WTC11 (cell line): ENCODE data around the gene GIMAP2. TPM values are rescaled to one million over a fixed set of nuclear protein-coding genes. Genes with fewer than 3 reads are reported as not detected.

Experiments
- ATAC-seq: fragments of 200-7000 bp; cut with Tn5 transposase; 2 replicates; pipeline ENCODE4 v1.10.0; 2021; ENCODE audit warnings: mild to moderate bottlenecking, moderate library complexity
- CTCF ChIA-PET: fragments of 300-600 bp; sonication (Branson Sonifier 250); formaldehyde crosslinking; loops from one replicate; lab custom pipeline; 2021; ENCODE audit warnings: antibody characterized with exemption; lab: Charles Lee
- POLR2A ChIA-PET: fragments of 350-600 bp; sonication (Branson Sonifier 250); formaldehyde crosslinking; loops from one replicate; lab custom pipeline; 2021; ENCODE audit warnings: antibody characterized with exemption; lab: Charles Lee
- DNase-seq: peaks from one replicate; pipeline ENCODE4 v3.0.0; 2021; ENCODE audit warnings: low spot score
- H3K27ac Mint-ChIP-seq: 2 replicates; pipeline ENCODE4 v1.8.0; 2021; ENCODE audit warnings: mixed read lengths
- H3K27me3 Mint-ChIP-seq: 2 replicates; pipeline ENCODE4 v1.8.0; 2021; ENCODE audit warnings: low read depth, mild to moderate bottlenecking, moderate library complexity, mixed read lengths
- H3K36me3 Mint-ChIP-seq: 2 replicates; pipeline ENCODE4 v1.8.0; 2021; ENCODE audit warnings: mixed read lengths
- H3K4me1 Mint-ChIP-seq: 2 replicates; pipeline ENCODE4 v1.8.0; 2022; ENCODE audit warnings: mixed read lengths
- H3K4me3 Mint-ChIP-seq: 2 replicates; pipeline ENCODE4 v1.8.0; 2021; ENCODE audit warnings: mild to moderate bottlenecking, moderate library complexity, mixed read lengths
- H3K9me3 Mint-ChIP-seq: 2 replicates; pipeline ENCODE4 v1.8.0; 2021; ENCODE audit warnings: mixed read lengths
- CREM ChIP-seq: sonication (generic); formaldehyde crosslinking; IDR thresholded peaks from 2 replicates; pipeline ENCODE4 v1.8.1; 2022; ENCODE audit warnings: mild to moderate bottlenecking, missing genetic modification reagents, moderate library complexity
- ELF4 ChIP-seq: sonication (generic); formaldehyde crosslinking; IDR thresholded peaks from 2 replicates; pipeline ENCODE4 v1.8.1; 2022; ENCODE audit warnings: low read depth, mild to moderate bottlenecking, moderate library complexity, missing genetic modification reagents
- GTF2I ChIP-seq: fragments of 250-450 bp; sonication (Bioruptor Pico); conservative IDR thresholded peaks from 2 replicates; pipeline ENCODE4 v1.4.0; 2021; ENCODE audit warnings: mild to moderate bottlenecking
- IRF2 ChIP-seq: sonication (generic); formaldehyde crosslinking; IDR thresholded peaks from 2 replicates; pipeline ENCODE4 v1.8.0; 2022; ENCODE audit warnings: low read depth, missing genetic modification reagents, borderline replicate concordance
- JAZF1 ChIP-seq: fragments of 250-450 bp; sonication (Bioruptor Pico); IDR thresholded peaks from 2 replicates; pipeline ENCODE4 v1.9.0; 2021; ENCODE audit warnings: moderate library complexity, mild to moderate bottlenecking, inconsistent platforms
- KAT7 ChIP-seq: sonication (generic); formaldehyde crosslinking; IDR thresholded peaks from 2 replicates; pipeline ENCODE4 v1.8.1; 2023; ENCODE audit warnings: missing genetic modification reagents, mild to moderate bottlenecking, borderline replicate concordance
- RELA ChIP-seq: sonication (generic); formaldehyde crosslinking; IDR thresholded peaks from 2 replicates; pipeline ENCODE4 v1.8.1; 2022; ENCODE audit warnings: missing genetic modification reagents, mild to moderate bottlenecking, borderline replicate concordance
- RORB ChIP-seq: fragments of 250-450 bp; sonication (Bioruptor Pico); IDR thresholded peaks from 2 replicates; pipeline ENCODE4 v1.9.0; 2021; ENCODE audit warnings: mild to moderate bottlenecking
- SMAD4 ChIP-seq: sonication (generic); formaldehyde crosslinking; IDR thresholded peaks from 2 replicates; pipeline ENCODE4 v1.8.0; 2022; ENCODE audit warnings: mild to moderate bottlenecking, missing genetic modification reagents
- TCF7 ChIP-seq: sonication (generic); formaldehyde crosslinking; IDR thresholded peaks from 2 replicates; pipeline ENCODE4 v1.8.0; 2022; ENCODE audit warnings: mild to moderate bottlenecking, low read depth, missing genetic modification reagents, moderate library complexity
- TP53 ChIP-seq: sonication (generic); formaldehyde crosslinking; IDR thresholded peaks from 2 replicates; pipeline ENCODE4 v1.8.1; 2023; ENCODE audit warnings: mild to moderate bottlenecking, missing genetic modification reagents
- ZNF396 ChIP-seq: fragments of 250-450 bp; sonication (Bioruptor Pico); IDR thresholded peaks from 2 replicates; pipeline ENCODE4 v1.8.0; 2021; ENCODE audit warnings: mild to moderate bottlenecking, moderate library complexity, borderline replicate concordance
- ZNF671 ChIP-seq: fragments of 250-450 bp; sonication (Bioruptor Pico); IDR thresholded peaks from 2 replicates; pipeline ENCODE4 v1.8.0; 2021; ENCODE audit warnings: mild to moderate bottlenecking
- total RNA-seq: library from RNA; stranded (reverse); gene quantifications from 3 replicates; pipeline ENCODE4 v1.2.3, GENCODE V29; 2021
- TF ChIP-seq, protein P1 (sequence below): sonication (generic); formaldehyde crosslinking; IDR thresholded peaks from 2 replicates; pipeline ENCODE4 v1.8.1; 2022; ENCODE audit warnings: missing genetic modification reagents, borderline replicate concordance
- TF ChIP-seq, protein P2 (sequence below): sonication (generic); formaldehyde crosslinking; IDR thresholded peaks from 2 replicates; pipeline ENCODE4 v1.8.0; 2022; ENCODE audit warnings: mild to moderate bottlenecking, missing genetic modification reagents
- TF ChIP-seq, protein P3 (sequence below): sonication (generic); formaldehyde crosslinking; IDR thresholded peaks from 2 replicates; pipeline ENCODE4 v1.8.0; 2023; ENCODE audit warnings: missing genetic modification reagents, mild to moderate bottlenecking, borderline replicate concordance
- TF ChIP-seq, protein P4 (sequence below): sonication (generic); formaldehyde crosslinking; IDR thresholded peaks from 2 replicates; pipeline ENCODE4 v1.8.1; 2023; ENCODE audit warnings: mild to moderate bottlenecking, moderate library complexity, missing genetic modification reagents
- TF ChIP-seq, protein P5 (sequence below): fragments of 250-450 bp; sonication (Bioruptor Pico); IDR thresholded peaks from 2 replicates; pipeline ENCODE4 v1.9.0; 2021; ENCODE audit warnings: mild to moderate bottlenecking, borderline replicate concordance
- TF ChIP-seq, protein P6 (sequence below): sonication (generic); formaldehyde crosslinking; IDR thresholded peaks from 2 replicates; pipeline ENCODE4 v1.8.1; 2022; ENCODE audit warnings: low read depth, mild to moderate bottlenecking, moderate library complexity, missing genetic modification reagents, borderline replicate concordance
- TF ChIP-seq, protein P7 (sequence below): sonication (generic); formaldehyde crosslinking; IDR thresholded peaks from 2 replicates; pipeline ENCODE4 v1.8.1; 2022; ENCODE audit warnings: mild to moderate bottlenecking, moderate library complexity, missing genetic modification reagents

Gene GIMAP2
- total RNA-seq, 1 experiment from 2014 or later, result 0.15 TPM

DNA sequence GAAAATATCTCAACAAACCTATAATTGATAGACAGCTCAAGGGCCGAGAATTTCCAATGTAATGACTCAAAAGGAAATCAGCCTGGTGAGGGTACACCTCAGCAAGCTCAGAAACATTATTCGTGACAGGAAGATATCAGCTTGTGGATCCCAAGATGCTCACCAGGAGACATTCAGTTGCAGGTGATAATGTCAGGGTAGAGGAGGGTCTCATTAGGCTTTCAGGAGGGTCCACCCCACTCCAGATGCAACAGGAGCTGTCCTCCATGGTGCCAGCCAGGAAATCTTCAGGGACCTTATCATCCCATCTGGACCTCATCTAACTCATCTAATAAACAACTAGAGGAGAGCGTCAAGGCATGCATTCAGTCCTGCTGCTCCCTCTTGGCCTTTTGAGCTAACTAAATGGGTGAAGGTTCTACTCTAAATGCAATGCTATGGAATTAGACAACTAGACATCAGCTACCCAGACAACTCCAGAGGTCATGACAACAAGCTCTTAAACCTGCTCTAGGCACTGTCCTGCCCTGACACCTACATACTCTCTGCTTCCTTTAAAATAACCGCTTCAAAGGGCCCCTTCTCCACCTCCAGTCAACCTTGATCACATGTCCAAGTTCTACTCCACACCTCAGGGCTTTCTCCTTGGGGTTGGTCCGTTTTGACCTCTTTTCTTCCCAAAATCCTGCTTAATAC is 47.4 kb downstream of the GIMAP2 start:
- POLR2A ChIA-PET, result no interaction called here
- H3K27me3 Mint-ChIP-seq, result peaks cover 100% of the 10 kb centered on the region
- no peak for ATAC-seq
- CTCF ChIA-PET, result no interaction called here
- TF ChIP-seq, protein P1, sequence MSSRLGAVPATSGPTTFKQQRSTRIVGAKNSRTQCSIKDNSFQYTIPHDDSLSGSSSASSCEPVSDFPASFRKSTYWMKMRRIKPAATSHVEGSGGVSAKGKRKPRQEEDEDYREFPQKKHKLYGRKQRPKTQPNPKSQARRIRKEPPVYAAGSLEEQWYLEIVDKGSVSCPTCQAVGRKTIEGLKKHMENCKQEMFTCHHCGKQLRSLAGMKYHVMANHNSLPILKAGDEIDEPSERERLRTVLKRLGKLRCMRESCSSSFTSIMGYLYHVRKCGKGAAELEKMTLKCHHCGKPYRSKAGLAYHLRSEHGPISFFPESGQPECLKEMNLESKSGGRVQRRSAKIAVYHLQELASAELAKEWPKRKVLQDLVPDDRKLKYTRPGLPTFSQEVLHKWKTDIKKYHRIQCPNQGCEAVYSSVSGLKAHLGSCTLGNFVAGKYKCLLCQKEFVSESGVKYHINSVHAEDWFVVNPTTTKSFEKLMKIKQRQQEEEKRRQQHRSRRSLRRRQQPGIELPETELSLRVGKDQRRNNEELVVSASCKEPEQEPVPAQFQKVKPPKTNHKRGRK (CRISPR knock-in tag), result no peak
- TF ChIP-seq KAT7, result no peak
- no peak for TF ChIP-seq TCF7 (CRISPR knock-in tag)
- no peak for TF ChIP-seq RELA (CRISPR knock-in tag)
- TF ChIP-seq, protein P2, sequence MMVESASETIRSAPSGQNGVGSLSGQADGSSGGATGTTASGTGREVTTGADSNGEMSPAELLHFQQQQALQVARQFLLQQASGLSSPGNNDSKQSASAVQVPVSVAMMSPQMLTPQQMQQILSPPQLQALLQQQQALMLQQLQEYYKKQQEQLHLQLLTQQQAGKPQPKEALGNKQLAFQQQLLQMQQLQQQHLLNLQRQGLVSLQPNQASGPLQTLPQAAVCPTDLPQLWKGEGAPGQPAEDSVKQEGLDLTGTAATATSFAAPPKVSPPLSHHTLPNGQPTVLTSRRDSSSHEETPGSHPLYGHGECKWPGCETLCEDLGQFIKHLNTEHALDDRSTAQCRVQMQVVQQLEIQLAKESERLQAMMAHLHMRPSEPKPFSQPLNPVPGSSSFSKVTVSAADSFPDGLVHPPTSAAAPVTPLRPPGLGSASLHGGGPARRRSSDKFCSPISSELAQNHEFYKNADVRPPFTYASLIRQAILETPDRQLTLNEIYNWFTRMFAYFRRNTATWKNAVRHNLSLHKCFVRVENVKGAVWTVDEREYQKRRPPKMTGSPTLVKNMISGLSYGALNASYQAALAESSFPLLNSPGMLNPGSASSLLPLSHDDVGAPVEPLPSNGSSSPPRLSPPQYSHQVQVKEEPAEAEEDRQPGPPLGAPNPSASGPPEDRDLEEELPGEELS (CRISPR knock-in tag), result no peak
- TF ChIP-seq, protein P3, sequence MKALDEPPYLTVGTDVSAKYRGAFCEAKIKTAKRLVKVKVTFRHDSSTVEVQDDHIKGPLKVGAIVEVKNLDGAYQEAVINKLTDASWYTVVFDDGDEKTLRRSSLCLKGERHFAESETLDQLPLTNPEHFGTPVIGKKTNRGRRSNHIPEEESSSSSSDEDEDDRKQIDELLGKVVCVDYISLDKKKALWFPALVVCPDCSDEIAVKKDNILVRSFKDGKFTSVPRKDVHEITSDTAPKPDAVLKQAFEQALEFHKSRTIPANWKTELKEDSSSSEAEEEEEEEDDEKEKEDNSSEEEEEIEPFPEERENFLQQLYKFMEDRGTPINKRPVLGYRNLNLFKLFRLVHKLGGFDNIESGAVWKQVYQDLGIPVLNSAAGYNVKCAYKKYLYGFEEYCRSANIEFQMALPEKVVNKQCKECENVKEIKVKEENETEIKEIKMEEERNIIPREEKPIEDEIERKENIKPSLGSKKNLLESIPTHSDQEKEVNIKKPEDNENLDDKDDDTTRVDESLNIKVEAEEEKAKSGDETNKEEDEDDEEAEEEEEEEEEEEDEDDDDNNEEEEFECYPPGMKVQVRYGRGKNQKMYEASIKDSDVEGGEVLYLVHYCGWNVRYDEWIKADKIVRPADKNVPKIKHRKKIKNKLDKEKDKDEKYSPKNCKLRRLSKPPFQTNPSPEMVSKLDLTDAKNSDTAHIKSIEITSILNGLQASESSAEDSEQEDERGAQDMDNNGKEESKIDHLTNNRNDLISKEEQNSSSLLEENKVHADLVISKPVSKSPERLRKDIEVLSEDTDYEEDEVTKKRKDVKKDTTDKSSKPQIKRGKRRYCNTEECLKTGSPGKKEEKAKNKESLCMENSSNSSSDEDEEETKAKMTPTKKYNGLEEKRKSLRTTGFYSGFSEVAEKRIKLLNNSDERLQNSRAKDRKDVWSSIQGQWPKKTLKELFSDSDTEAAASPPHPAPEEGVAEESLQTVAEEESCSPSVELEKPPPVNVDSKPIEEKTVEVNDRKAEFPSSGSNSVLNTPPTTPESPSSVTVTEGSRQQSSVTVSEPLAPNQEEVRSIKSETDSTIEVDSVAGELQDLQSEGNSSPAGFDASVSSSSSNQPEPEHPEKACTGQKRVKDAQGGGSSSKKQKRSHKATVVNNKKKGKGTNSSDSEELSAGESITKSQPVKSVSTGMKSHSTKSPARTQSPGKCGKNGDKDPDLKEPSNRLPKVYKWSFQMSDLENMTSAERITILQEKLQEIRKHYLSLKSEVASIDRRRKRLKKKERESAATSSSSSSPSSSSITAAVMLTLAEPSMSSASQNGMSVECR, result no peak
- TF ChIP-seq TP53 (CRISPR knock-in tag), result no peak
- no peak for TF ChIP-seq SMAD4 (CRISPR knock-in tag)
- TF ChIP-seq, protein P4, sequence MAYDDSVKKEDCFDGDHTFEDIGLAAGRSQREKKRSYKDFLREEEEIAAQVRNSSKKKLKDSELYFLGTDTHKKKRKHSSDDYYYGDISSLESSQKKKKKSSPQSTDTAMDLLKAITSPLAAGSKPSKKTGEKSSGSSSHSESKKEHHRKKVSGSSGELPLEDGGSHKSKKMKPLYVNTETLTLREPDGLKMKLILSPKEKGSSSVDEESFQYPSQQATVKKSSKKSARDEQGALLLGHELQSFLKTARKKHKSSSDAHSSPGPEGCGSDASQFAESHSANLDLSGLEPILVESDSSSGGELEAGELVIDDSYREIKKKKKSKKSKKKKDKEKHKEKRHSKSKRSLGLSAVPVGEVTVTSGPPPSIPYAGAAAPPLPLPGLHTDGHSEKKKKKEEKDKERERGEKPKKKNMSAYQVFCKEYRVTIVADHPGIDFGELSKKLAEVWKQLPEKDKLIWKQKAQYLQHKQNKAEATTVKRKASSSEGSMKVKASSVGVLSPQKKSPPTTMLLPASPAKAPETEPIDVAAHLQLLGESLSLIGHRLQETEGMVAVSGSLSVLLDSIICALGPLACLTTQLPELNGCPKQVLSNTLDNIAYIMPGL (CRISPR knock-in tag), result no peak
- TF ChIP-seq ELF4 (CRISPR knock-in tag), result no peak
- TF ChIP-seq CREM, result no peak
- TF ChIP-seq ZNF671, result no peak
- TF ChIP-seq ZNF396 (CRISPR knock-in tag), result no peak
- TF ChIP-seq JAZF1 (CRISPR knock-in tag), result no peak
- TF ChIP-seq, protein P5, sequence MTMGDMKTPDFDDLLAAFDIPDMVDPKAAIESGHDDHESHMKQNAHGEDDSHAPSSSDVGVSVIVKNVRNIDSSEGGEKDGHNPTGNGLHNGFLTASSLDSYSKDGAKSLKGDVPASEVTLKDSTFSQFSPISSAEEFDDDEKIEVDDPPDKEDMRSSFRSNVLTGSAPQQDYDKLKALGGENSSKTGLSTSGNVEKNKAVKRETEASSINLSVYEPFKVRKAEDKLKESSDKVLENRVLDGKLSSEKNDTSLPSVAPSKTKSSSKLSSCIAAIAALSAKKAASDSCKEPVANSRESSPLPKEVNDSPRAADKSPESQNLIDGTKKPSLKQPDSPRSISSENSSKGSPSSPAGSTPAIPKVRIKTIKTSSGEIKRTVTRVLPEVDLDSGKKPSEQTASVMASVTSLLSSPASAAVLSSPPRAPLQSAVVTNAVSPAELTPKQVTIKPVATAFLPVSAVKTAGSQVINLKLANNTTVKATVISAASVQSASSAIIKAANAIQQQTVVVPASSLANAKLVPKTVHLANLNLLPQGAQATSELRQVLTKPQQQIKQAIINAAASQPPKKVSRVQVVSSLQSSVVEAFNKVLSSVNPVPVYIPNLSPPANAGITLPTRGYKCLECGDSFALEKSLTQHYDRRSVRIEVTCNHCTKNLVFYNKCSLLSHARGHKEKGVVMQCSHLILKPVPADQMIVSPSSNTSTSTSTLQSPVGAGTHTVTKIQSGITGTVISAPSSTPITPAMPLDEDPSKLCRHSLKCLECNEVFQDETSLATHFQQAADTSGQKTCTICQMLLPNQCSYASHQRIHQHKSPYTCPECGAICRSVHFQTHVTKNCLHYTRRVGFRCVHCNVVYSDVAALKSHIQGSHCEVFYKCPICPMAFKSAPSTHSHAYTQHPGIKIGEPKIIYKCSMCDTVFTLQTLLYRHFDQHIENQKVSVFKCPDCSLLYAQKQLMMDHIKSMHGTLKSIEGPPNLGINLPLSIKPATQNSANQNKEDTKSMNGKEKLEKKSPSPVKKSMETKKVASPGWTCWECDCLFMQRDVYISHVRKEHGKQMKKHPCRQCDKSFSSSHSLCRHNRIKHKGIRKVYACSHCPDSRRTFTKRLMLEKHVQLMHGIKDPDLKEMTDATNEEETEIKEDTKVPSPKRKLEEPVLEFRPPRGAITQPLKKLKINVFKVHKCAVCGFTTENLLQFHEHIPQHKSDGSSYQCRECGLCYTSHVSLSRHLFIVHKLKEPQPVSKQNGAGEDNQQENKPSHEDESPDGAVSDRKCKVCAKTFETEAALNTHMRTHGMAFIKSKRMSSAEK, result no peak
- no peak for TF ChIP-seq IRF2
- TF ChIP-seq, protein P6, sequence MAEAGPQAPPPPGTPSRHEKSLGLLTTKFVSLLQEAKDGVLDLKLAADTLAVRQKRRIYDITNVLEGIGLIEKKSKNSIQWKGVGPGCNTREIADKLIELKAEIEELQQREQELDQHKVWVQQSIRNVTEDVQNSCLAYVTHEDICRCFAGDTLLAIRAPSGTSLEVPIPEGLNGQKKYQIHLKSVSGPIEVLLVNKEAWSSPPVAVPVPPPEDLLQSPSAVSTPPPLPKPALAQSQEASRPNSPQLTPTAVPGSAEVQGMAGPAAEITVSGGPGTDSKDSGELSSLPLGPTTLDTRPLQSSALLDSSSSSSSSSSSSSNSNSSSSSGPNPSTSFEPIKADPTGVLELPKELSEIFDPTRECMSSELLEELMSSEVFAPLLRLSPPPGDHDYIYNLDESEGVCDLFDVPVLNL (CRISPR knock-in tag), result no peak
- no peak for TF ChIP-seq RORB (CRISPR knock-in tag)
- TF ChIP-seq GTF2I (CRISPR knock-in tag), result no peak
- TF ChIP-seq, protein P7, sequence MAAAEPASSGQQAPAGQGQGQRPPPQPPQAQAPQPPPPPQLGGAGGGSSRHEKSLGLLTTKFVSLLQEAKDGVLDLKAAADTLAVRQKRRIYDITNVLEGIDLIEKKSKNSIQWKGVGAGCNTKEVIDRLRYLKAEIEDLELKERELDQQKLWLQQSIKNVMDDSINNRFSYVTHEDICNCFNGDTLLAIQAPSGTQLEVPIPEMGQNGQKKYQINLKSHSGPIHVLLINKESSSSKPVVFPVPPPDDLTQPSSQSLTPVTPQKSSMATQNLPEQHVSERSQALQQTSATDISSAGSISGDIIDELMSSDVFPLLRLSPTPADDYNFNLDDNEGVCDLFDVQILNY, result no peak
- H3K9me3 Mint-ChIP-seq, result peaks cover 8% of the 10 kb centered on the region
- peaks cover 5% of the 10 kb centered on the region; the same call in 1 of the 2 replicates for H3K4me1 Mint-ChIP-seq
- no peak overlapping the region for H3K27ac Mint-ChIP-seq
- no peaks in the 10 kb centered on the region for H3K36me3 Mint-ChIP-seq
- H3K4me3 Mint-ChIP-seq, result no peak overlapping the region
- no peak for DNase-seq
